Stimulated activated CD8-positive, alpha-beta memory T cell treated with anti-CD3 and anti-CD28 coated beads, Interleukin-7, amount 100 ng/mL, for 24 hours (primary cell): Measurements from ENCODE around the gene CAPN10.

Experiments used
- DNase-seq: peaks from one replicate; pipeline ENCODE4 v3.0.0-alpha.2; 2020; ENCODE audit warnings: low read depth

Gene CAPN10

GRCh38 chr2:240638512-240639160 is 52.1 kb downstream of the CAPN10 start:
- no peak for DNase-seq

- DNase-seq, result no peak
These were observed 53.0 kb downstream of the CAPN10 start for GRCh38 chr2:240639566-240639965.

- no peak for DNase-seq
These were observed 54.4 kb downstream of the CAPN10 start for GRCh38 chr2:240640939-240641338.

- DNase-seq, result no peak
These were observed 55.7 kb downstream of the CAPN10 start for GRCh38 chr2:240642061-240642805.

GRCh38 chr2:240642806-240643092 is 56.2 kb downstream of the CAPN10 start:
- no peak for DNase-seq

- no peak for DNase-seq
These were observed 56.7 kb downstream of the CAPN10 start for GRCh38 chr2:240643093-240643810.

- DNase-seq, result no peak
These were observed 57.2 kb downstream of the CAPN10 start for GRCh38 chr2:240643811-240644150.

GRCh38 chr2:240644171-240644651 is 57.7 kb downstream of the CAPN10 start:
- no peak for DNase-seq

GRCh38 chr2:240644859-240645301 is 58.3 kb downstream of the CAPN10 start:
- DNase-seq, result no peak

- no peak for DNase-seq
These were observed 58.8 kb downstream of the CAPN10 start for GRCh38 chr2:240645346-240645745.

GRCh38 chr2:240645801-240646175 is 59.3 kb downstream of the CAPN10 start:
- DNase-seq, result no peak

- no peak for DNase-seq
These were observed 59.8 kb downstream of the CAPN10 start for GRCh38 chr2:240646176-240646899.

- no peak for DNase-seq
These were observed 60.5 kb downstream of the CAPN10 start for GRCh38 chr2:240646900-240647502.

- DNase-seq, result no peak
These were observed 61.1 kb downstream of the CAPN10 start for GRCh38 chr2:240647503-240648154.

- no peak for DNase-seq
These were observed 61.7 kb downstream of the CAPN10 start for GRCh38 chr2:240648155-240648649.
